H1 (cell line): Measurements from ENCODE around the gene GLUL. TPM values are rescaled to one million over a fixed set of nuclear protein-coding genes. Genes with fewer than 3 reads are reported as not detected.

ENCODE experiments used
- JUND ChIP-seq: IDR thresholded peaks from 2 replicates; pipeline ENCODE4 v1.6.1; 2011; ENCODE audit warnings: mild to moderate bottlenecking, improper control_type of control experiment, low read length
- KDM1A ChIP-seq: fragments of 200-600, 300-600 bp; sonication (generic); IDR thresholded peaks from 2 replicates; pipeline ENCODE4 v1.7.1; 2016; ENCODE audit warnings: mild to moderate bottlenecking, low read length, borderline replicate concordance
- MAFK ChIP-seq: IDR thresholded peaks from 2 replicates; pipeline ENCODE4 v1.6.1; 2012; ENCODE audit warnings: low read depth, mild to moderate bottlenecking, improper control_type of control experiment, low read length
- RFX5 ChIP-seq: IDR thresholded peaks from 2 replicates; pipeline ENCODE4 v1.6.1; 2011; ENCODE audit warnings: low read depth, low read length, improper control_type of control experiment, borderline replicate concordance
- polyA plus RNA-seq, 7 experiments: library from polyadenylated mRNA; depleted of rRNA in 3 of 7; stranded (reverse) in 5 of 7; unstranded in 2 of 7; fragments of >200 nt in 5 of 7; fragments of 200-250 nt in 2 of 7; gene quantifications; 1 replicate in 5 of 7; 2 replicates in 1 of 7; 4 replicates in 1 of 7; pipeline versions ENCODE4 v1.2.1 to v1.2.3, GENCODE V29; 2011 to 2013; ENCODE audit warnings: missing spikeins in 2 of 7, mixed read lengths in 2 of 7
- total RNA-seq: library from RNA; stranded (reverse); fragmentation: NEBNext Ultra II Directional; extraction: Animal tissue kit (Norgen Biotek cat#: 25700); gene quantifications from 2 replicates; pipeline ENCODE4 v1.2.1, GENCODE V29; 2021

GLUL gene
- total and polyA plus RNA-seq, 2 of the 8 experiments (the other 6 are each of a cell fraction or from before 2014, with no cell fraction given): 261 to 453 TPM

DNA sequence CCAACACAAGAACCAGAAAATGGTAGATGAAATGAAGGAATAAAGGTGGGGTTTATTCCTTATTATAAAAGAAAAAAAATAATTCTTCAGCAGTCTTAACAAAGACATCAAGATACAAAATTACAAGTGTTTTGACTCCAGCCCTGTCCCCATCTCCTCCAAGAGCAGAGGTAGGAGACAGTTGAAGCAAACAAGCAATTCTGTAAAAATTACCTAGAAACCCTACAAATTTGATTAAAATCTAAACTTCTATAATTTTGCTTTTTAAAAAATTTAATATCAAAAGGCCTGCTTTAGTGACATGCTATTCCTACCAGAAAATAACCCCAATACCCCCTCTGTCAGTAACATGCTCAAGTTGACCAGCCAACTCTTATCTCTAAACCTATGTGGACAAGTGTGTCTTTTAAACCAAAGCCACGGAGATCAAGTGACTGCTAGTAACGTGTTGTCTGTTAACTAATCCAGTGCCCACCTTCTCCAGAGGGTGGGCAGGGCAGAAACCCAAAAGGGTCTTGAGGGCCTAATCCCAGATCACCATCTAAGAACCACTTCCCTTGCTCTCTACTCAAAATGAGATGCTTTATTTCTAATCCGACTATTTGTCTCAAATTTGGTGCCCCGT is 8.4 kb downstream of the GLUL start (continued):
- no peak for TF ChIP-seq RFX5
- no peak for TF ChIP-seq JUND
- TF ChIP-seq MAFK: no peak
- no peak for TF ChIP-seq KDM1A
- TF ChIP-seq, all 59 proteins: peak for 2
